ENCODE data around the gene DHRSX. TPM values are rescaled to one million over a fixed set of nuclear protein-coding genes. Genes with fewer than 3 reads are reported as not detected.

The DHRSX gene
- total and polyA plus RNA-seq, 2 of the 8 experiments (the other 6 are each of a cell fraction or from before 2014, with no cell fraction given), result 35.1 to 43.4 TPM

DNA sequence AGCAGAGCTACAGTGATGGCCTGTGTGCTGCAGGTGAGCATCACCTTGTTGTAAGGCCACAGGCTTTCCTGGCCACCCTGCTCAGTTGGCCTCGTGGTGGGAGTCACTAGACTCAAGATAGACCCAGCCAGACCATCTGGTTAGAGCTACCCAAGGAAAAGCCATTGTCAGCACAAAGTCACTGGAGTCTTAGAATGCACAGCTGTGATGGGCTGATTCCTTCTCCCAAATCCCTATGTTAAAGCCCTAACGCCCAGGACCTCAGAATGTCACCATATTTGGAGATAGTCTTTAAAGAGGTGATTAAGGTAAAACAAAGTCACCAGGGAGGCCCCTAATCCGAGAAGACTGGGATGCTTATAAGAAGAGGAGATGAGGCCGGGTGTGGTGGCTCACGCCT, 173.4 kb downstream of the DHRSX start:
- H4K8ac ChIP-seq (ENCODE audit: extremely low read depth, insufficient read depth, low read length), result no peak overlapping the region
- H3K56ac ChIP-seq (replicated peaks; ENCODE audit: insufficient read length, low read depth, low read length), result no peak overlapping the region
- WGBS, 2 experiments (ENCODE audit: extremely low coverage in 1 of 2, insufficient coverage in 1 of 2, insufficient read length in 1 of 2, insufficient replicate concordance in 2 of 2, low coverage in 1 of 2, low lambda C conversion rate in 2 of 2, missing lambda C conversion rate in 1 of 2), result 98% methylated on average over 5 of the region's 5 CpGs; no CpG with 5 or more reads in 1 of the 2 experiments
- no peak overlapping the region for H3K27ac ChIP-seq (ENCODE audit: low read depth, low read length)
- no peak overlapping the region for H3K4ac ChIP-seq (replicated peaks; ENCODE audit: insufficient read length, low read depth, low read length)
- H4K5ac ChIP-seq (ENCODE audit: insufficient read length, low read depth, low read length), result no peak overlapping the region
- no peaks in the 10 kb centered on the region for H3K79me2 ChIP-seq (ENCODE audit: control insufficient read depth in 1 of 2, insufficient read depth in 2 of 2, low read length in 2 of 2)
- no peak overlapping the region for H4K91ac ChIP-seq (replicated peaks; ENCODE audit: insufficient read length, low read length)
- no peak for TF ChIP-seq BCL11A (IDR thresholded peaks at IDR 0.05; ENCODE audit: low read depth in 2 of 2, low read length in 2 of 2)
- TF ChIP-seq POU5F1 (IDR thresholded peaks at IDR 0.05; ENCODE audit: low read depth, low read length), result no peak
- no peak for TF ChIP-seq ZNF274 (IDR thresholded peaks at IDR 0.05; ENCODE audit: borderline replicate concordance, extremely low read depth, low read length)
- TF ChIP-seq POLR2AphosphoS5 (IDR thresholded peaks at IDR 0.05; ENCODE audit: low read depth, low read length), result no peak
- no peak for TF ChIP-seq TCF12 (IDR thresholded peaks at IDR 0.05; ENCODE audit: low read depth, low read length)
- no peak for TF ChIP-seq TBP (IDR thresholded peaks at IDR 0.05; ENCODE audit: low read depth, low read length)
- no peak overlapping the region for H3K18ac ChIP-seq (ENCODE audit: extremely low read depth, low read length)
- no peak overlapping the region for H2BK15ac ChIP-seq (ENCODE audit: low read length)
- no peaks in the 10 kb centered on the region for H3K4me1 ChIP-seq (replicated peaks in 1 of 4; ENCODE audit: control insufficient read depth in 3 of 4, insufficient read depth in 4 of 4, low read length in 3 of 4)
- no peak overlapping the region for H2AK5ac ChIP-seq (ENCODE audit: low read depth, low read length)
- no peak overlapping the region; a peak in 1 of 7 replicates for H3K9ac ChIP-seq (replicated peaks in 1 of 4; ENCODE audit: extremely low read depth in 1 of 4, low read depth in 3 of 4, low read length in 3 of 4)
- H3K79me1 ChIP-seq (ENCODE audit: low read depth, low read length), result no peaks in the 10 kb centered on the region
- H3K23me2 ChIP-seq (ENCODE audit: low read depth, low read length), result no peaks in the 10 kb centered on the region
- no peaks in the 10 kb centered on the region for H3K9me3 ChIP-seq (ENCODE audit: insufficient read depth in 2 of 2, low read depth in 1 of 2, low read length in 1 of 2)
- H3K36me3 ChIP-seq (ENCODE audit: control insufficient read depth in 2 of 4, insufficient read depth in 4 of 4, low read length in 3 of 4), result no peaks in the 10 kb centered on the region
- H3K27me3 ChIP-seq (replicated peaks in 1 of 4; ENCODE audit: control insufficient read depth in 3 of 4, extremely low read depth in 1 of 4, insufficient read depth in 3 of 4, low read length in 3 of 4), result no peaks in the 10 kb centered on the region
- H2BK12ac ChIP-seq (ENCODE audit: low read depth, low read length), result no peak overlapping the region
- ChIA-PET CTCF (ENCODE audit: partially characterized antibody) (no interaction called here), POLR2A (ENCODE audit: partially characterized antibody) (no interaction called here)
- H3K14ac ChIP-seq (ENCODE audit: insufficient read length), result no peak overlapping the region
- no peak overlapping the region for H3K23ac ChIP-seq (ENCODE audit: insufficient read length)
- no peak overlapping the region for H2AFZ ChIP-seq (ENCODE audit: low read length)
- no peak overlapping the region for H3K4me3 ChIP-seq (ENCODE audit: extremely low read depth in 1 of 4, insufficient read depth in 2 of 4, low read depth in 3 of 4, low read length in 4 of 4)
- no peak overlapping the region for H2BK120ac ChIP-seq (replicated peaks; ENCODE audit: low read depth, low read length)
- H4K20me1 ChIP-seq (replicated peaks in 1 of 2; ENCODE audit: control insufficient read depth in 1 of 2, insufficient read depth in 2 of 2, low read length in 2 of 2), result no peaks in the 10 kb centered on the region
- H3K4me2 ChIP-seq (ENCODE audit: insufficient read depth in 1 of 2, low read depth in 2 of 2, low read length in 2 of 2), result no peak overlapping the region
- H2BK5ac ChIP-seq (ENCODE audit: low read depth, low read length), result no peak overlapping the region
- no peak for DNase-seq (ENCODE audit: low read depth in 1 of 2, low spot score in 2 of 2)
- FAIRE-seq, result no peak
- no peak overlapping the region for H2BK20ac ChIP-seq (ENCODE audit: low read length)
